GM23338 (cell line): ENCODE measurements around the gene EEIG2. TPM values are rescaled to one million over a fixed set of nuclear protein-coding genes. Genes with fewer than 3 reads are reported as not detected.
A peak's percentile ranks its signal among the peaks of the same experiment; 100 is the strongest.

Source experiments
- ATAC-seq: fragments of 200-7000 bp; cut with Tn5 transposase; 3 replicates; pipeline ENCODE4 v1.9.1; 2020
- DNase-seq: peaks from one replicate; pipeline ENCODE4 v3.0.0-alpha.2; 2015; ENCODE audit warnings: low spot score
- H2AFZ ChIP-seq: fragments of 200-600 bp; sonication (generic); 2 replicates; pipeline ENCODE4 v1.8.0; 2016; ENCODE audit warnings: antibody characterized with exemption, mild to moderate bottlenecking, moderate library complexity
- H3F3A ChIP-seq: fragments of 200-600 bp; sonication (generic); replicated peaks from 2 replicates; pipeline ENCODE4 v1.8.0; 2017; ENCODE audit warnings: antibody characterized with exemption, mixed run types, low read depth
- H3K27ac ChIP-seq: fragments of 200-600 bp; sonication (generic); 2 replicates; pipeline ENCODE4 v1.6.1; 2016; ENCODE audit warnings: low read depth
- H3K27me3 ChIP-seq: fragments of 200-600 bp; sonication (generic); 2 replicates; pipeline ENCODE4 v1.8.0; 2016; ENCODE audit warnings: mild to moderate bottlenecking, mixed run types, moderate library complexity; ENCODE audit not compliant: insufficient read depth
- H3K36me3 ChIP-seq: fragments of 200-600 bp; sonication (generic); 2 replicates; pipeline ENCODE4 v1.8.0; 2016; ENCODE audit warnings: mild to moderate bottlenecking; ENCODE audit not compliant: insufficient read depth
- H3K4me1 ChIP-seq: fragments of 200-600 bp; sonication (generic); 2 replicates; pipeline ENCODE4 v1.8.0; 2016; ENCODE audit warnings: mild to moderate bottlenecking, moderate library complexity; ENCODE audit not compliant: insufficient read depth
- H3K4me2 ChIP-seq: fragments of 200-600 bp; sonication (generic); 2 replicates; pipeline ENCODE4 v1.7.1; 2017; ENCODE audit warnings: mixed run types
- H3K4me3 ChIP-seq: fragments of 200-600 bp; sonication (generic); 2 replicates; pipeline ENCODE4 v1.6.1; 2016; ENCODE audit warnings: mixed run types
- H3K79me2 ChIP-seq: fragments of 200-600 bp; sonication (generic); replicated peaks from 2 replicates; pipeline ENCODE4 v1.8.0; 2017; ENCODE audit warnings: mild to moderate bottlenecking; ENCODE audit not compliant: insufficient read depth
- H3K9me2 ChIP-seq: fragments of 200-600 bp; sonication (generic); 2 replicates; pipeline ENCODE4 v1.8.0; 2017; ENCODE audit not compliant: insufficient read depth
- H4K20me1 ChIP-seq: fragments of 200-600 bp; sonication (generic); replicated peaks from 2 replicates; pipeline ENCODE4 v1.8.0; 2017; ENCODE audit warnings: mild to moderate bottlenecking; ENCODE audit not compliant: insufficient read depth
- H3K27ac Mint-ChIP-seq: 2 replicates; pipeline ENCODE4 v1.8.0; 2020; ENCODE audit warnings: inconsistent platforms, mild to moderate bottlenecking, moderate library complexity, mixed read lengths
- H3K27me3 Mint-ChIP-seq: 3 replicates; pipeline ENCODE4 v1.8.0; 2022; ENCODE audit warnings: low read depth, mild to moderate bottlenecking, moderate library complexity, mixed read lengths, inconsistent platforms; ENCODE audit not compliant: insufficient read depth, poor library complexity
- H3K36me3 Mint-ChIP-seq: 3 replicates; pipeline ENCODE4 v1.8.0; 2021; ENCODE audit warnings: low read depth, mild to moderate bottlenecking, inconsistent platforms, moderate library complexity, mixed read lengths
- H3K4me1 Mint-ChIP-seq: 3 replicates; pipeline ENCODE4 v1.8.0; 2020; ENCODE audit warnings: mild to moderate bottlenecking, inconsistent platforms, mixed read lengths
- H3K4me3 Mint-ChIP-seq: 3 replicates; pipeline ENCODE4 v1.8.0; 2021; ENCODE audit warnings: moderate library complexity, mild to moderate bottlenecking, inconsistent platforms, mixed read lengths
- H3K9me3 Mint-ChIP-seq: 3 replicates; pipeline ENCODE4 v1.8.0; 2020; ENCODE audit warnings: moderate library complexity, mild to moderate bottlenecking, inconsistent platforms, mixed read lengths
- CREB1 ChIP-seq: fragments of 250-450 bp; sonication (Bioruptor Pico); IDR thresholded peaks from 2 replicates; pipeline ENCODE4 v1.5.0; 2020; ENCODE audit warnings: low read depth, mild to moderate bottlenecking, moderate library complexity
- CTCF ChIP-seq, 2 experiments: fragments of 200-600 bp in 1 of 2; sonication (generic) in 1 of 2; conservative IDR thresholded peaks; 2 replicates each; pipeline versions ENCODE4 v1.5.1 to v1.6.1; 2016 to 2017; ENCODE audit warnings: antibody characterized with exemption in 2 of 2, low read depth in 2 of 2, mild to moderate bottlenecking in 2 of 2, moderate library complexity in 1 of 2
- EZH2 ChIP-seq: fragments of 200-600 bp; sonication (generic); IDR thresholded peaks from one replicate; pipeline ENCODE4 v1.8.0; 2017; ENCODE audit warnings: antibody characterized with exemption, mild to moderate bottlenecking, low read depth; ENCODE audit not compliant: unreplicated experiment
- EZH2phosphoT487 ChIP-seq: fragments of 200-600 bp; sonication (generic); IDR thresholded peaks from one replicate; pipeline ENCODE4 v1.8.1; 2018; ENCODE audit warnings: antibody characterized with exemption; ENCODE audit not compliant: unreplicated experiment
- JUNB ChIP-seq: IDR thresholded peaks from one replicate; pipeline ENCODE4 v1.6.1; 2016; ENCODE audit warnings: antibody characterized with exemption; ENCODE audit not compliant: unreplicated experiment
- POLR2AphosphoS5 ChIP-seq: IDR thresholded peaks from 2 replicates; pipeline ENCODE4 v1.6.1; 2016; ENCODE audit warnings: antibody characterized with exemption, low read depth
- STAT1 ChIP-seq: IDR thresholded peaks from one replicate; pipeline ENCODE4 v1.6.1; 2016; ENCODE audit warnings: antibody characterized with exemption; ENCODE audit not compliant: unreplicated experiment
- ZNF114 ChIP-seq: fragments of 250-450 bp; sonication (Bioruptor Pico); IDR thresholded peaks from 2 replicates; pipeline ENCODE4 v1.5.0; 2020; ENCODE audit warnings: mild to moderate bottlenecking, moderate library complexity
- ZNF331 ChIP-seq: fragments of 250-450 bp; sonication (Bioruptor Pico); IDR thresholded peaks from 2 replicates; pipeline ENCODE4 v1.5.0; 2020; ENCODE audit warnings: low read depth, mild to moderate bottlenecking, moderate library complexity
- ZNF462 ChIP-seq: fragments of 250-450 bp; sonication (Bioruptor Pico); IDR thresholded peaks from 2 replicates; pipeline ENCODE4 v1.5.0; 2020; ENCODE audit warnings: mild to moderate bottlenecking, moderate library complexity
- polyA plus RNA-seq: library from polyadenylated mRNA; unstranded; fragments of >200 nt; fragmentation: Nextera tagmentation; extraction: Ambion mirVana; gene quantifications from 2 replicates; pipeline ENCODE4 v1.2.1, GENCODE V29; 2016
- total RNA-seq: library from RNA; depleted of rRNA; stranded (reverse); fragments of >200 nt; shearing (Covaris generic); gene quantifications from 2 replicates; pipeline ENCODE4 v1.2.3, GENCODE V29; 2014

The EEIG2 gene
- total and polyA plus RNA-seq, 2 experiments from 2014 or later: 7.9 to 44.5 TPM

GRCh38 chr1:108590441-108590840 is 30.5 kb downstream of the EEIG2 start:
- H3K4me1 ChIP-seq: peaks cover 11% of the 10 kb centered on the region; the same call in 1 of the 2 replicates
- no peaks in the 10 kb centered on the region for H3K9me3 Mint-ChIP-seq
- peaks cover 83% of the 10 kb centered on the region for H3K79me2 ChIP-seq
- H3K27ac Mint-ChIP-seq: no peak overlapping the region
- ATAC-seq (no peak), DNase-seq (no peak)
- no peaks in the 10 kb centered on the region for H3K27me3 Mint-ChIP-seq
- no peak overlapping the region for H2AFZ ChIP-seq
- no peak overlapping the region for H3K4me3 ChIP-seq
- H4K20me1 ChIP-seq: peaks cover 22% of the 10 kb centered on the region; the same call in 1 of the 2 replicates
- no peak overlapping the region for H3K4me3 Mint-ChIP-seq
- H3K36me3 ChIP-seq: no peaks in the 10 kb centered on the region
- H3F3A ChIP-seq: no peaks in the 10 kb centered on the region
- peaks cover 17% of the 10 kb centered on the region for H3K4me1 Mint-ChIP-seq
- H3K4me2 ChIP-seq: no peak overlapping the region
- H3K27me3 ChIP-seq: no peaks in the 10 kb centered on the region
- no peak for TF ChIP-seq CREB1 (CRISPR knock-in tag)
- no peak overlapping the region for H3K27ac ChIP-seq
- no peaks in the 10 kb centered on the region for H3K9me2 ChIP-seq
- no peaks in the 10 kb centered on the region for H3K36me3 Mint-ChIP-seq

- Histone ChIP-seq H3K9me2 (no peaks in the 10 kb centered on the region), H2AFZ (no peak overlapping the region), H3K27me3 (no peaks in the 10 kb centered on the region), H3K4me1 (peaks cover 6% of the 10 kb centered on the region; the same call in 1 of the 2 replicates), H3K4me2 (no peak overlapping the region), H3K4me3 (no peak overlapping the region), H3K79me2 (peaks cover 79% of the 10 kb centered on the region), H3F3A (no peaks in the 10 kb centered on the region), H3K36me3 (no peaks in the 10 kb centered on the region), H3K27ac (no peak overlapping the region), H4K20me1 (peaks cover 22% of the 10 kb centered on the region; the same call in 1 of the 2 replicates)
- DNase-seq (peak; percentile 30), ATAC-seq (no peak)
- no peaks in the 10 kb centered on the region for H3K27me3 Mint-ChIP-seq
- H3K27ac Mint-ChIP-seq: no peak overlapping the region
- peaks cover 17% of the 10 kb centered on the region for H3K4me1 Mint-ChIP-seq
- no peaks in the 10 kb centered on the region for H3K36me3 Mint-ChIP-seq
- no peak for TF ChIP-seq STAT1
- TF ChIP-seq EZH2: no peak
- TF ChIP-seq POLR2AphosphoS5: no peak
- TF ChIP-seq CTCF (conservative IDR thresholded peaks at IDR 0.05; ENCODE audit: low read depth in 2 of 2): no peak
- no peak for TF ChIP-seq ZNF331 (CRISPR knock-in tag)
- TF ChIP-seq JUNB: no peak
- no peak for TF ChIP-seq CREB1 (CRISPR knock-in tag)
- no peak for TF ChIP-seq ZNF462 (CRISPR knock-in tag)
- TF ChIP-seq ZNF114: no peak
- no peak for TF ChIP-seq EZH2phosphoT487
- H3K4me3 Mint-ChIP-seq: no peak overlapping the region
- no peaks in the 10 kb centered on the region for H3K9me3 Mint-ChIP-seq
Observed at GRCh38 chr1:108590957-108591356, 31.1 kb downstream of the EEIG2 start.
